Stimulated activated CD8-positive, alpha-beta memory T cell treated with anti-CD3 and anti-CD28 coated beads, Interleukin-4, amount 100 ng/mL, for 48 hours (primary cell): ENCODE results near the gene C1RL.

Experiments
- DNase-seq: peaks from one replicate; pipeline ENCODE4 v3.0.0-alpha.2; 2020

C1RL gene

DNA sequence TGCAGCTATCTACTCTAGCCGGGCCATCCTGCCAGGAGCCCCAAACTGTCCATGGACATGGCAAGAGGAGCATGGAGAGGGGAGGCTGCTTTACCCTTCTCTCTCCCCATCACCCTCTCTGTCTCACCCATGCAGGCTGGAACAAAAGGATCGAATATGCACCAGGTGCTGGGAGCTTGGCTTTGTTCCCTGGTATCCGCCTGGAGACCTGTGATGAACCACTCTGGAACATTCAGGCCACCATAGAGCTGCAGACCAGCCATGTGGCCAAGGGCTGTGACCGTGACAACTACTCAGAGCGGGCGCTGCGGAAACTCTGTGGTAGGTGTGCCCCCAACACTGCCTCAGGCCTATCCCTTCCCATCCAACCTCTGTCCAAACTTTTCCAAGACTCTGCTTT, 27.1 kb upstream of the C1RL start:
- no peak for DNase-seq

GRCh38 chr12:7134396-7135166, 25.6 kb upstream of the C1RL start:
- no peak for DNase-seq

- peak; percentile 51 for DNase-seq
Observed at GRCh38 chr12:7131502-7131866, 22.5 kb upstream of the C1RL start.

DNA sequence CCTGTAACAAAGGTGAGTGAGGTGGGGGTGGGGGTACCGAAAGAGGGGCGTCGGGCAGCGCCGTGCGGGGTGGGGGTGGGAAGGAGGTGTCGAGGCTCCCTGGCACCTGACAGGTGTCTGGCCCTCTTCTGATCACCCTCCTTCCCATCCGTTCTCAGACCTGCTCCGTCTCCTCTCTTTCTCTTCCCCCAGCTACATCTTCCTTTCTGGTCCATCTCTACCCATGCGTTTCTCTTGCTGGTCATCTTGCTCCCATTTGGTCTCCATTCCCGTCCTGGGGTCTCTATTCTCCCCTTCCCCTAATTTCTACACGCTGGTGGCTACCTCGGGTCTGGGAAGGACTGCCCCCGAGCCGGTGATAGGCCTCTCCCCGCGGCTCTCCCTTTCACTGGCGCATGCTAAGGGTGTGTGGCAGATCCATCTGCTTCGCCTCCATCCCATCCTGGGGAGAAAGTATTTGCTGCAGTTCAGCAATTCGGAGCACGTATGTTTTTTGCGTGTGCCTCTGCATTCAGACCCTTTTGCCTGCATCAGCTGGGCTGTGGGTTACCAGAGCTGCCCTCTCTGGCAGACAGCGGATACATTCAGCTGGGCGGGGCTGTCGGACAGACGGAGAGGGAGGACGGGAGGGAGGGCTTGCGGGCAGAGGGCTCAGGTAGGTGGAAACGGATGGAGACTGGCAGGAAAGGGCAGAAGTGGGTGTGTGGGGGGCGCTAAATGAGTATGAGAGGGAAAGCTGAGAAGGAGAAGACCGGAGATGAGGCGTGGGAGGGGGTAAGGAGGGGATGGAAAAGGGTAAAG, 21.9 kb upstream of the C1RL start:
- peak; percentile 74 for DNase-seq

DNA sequence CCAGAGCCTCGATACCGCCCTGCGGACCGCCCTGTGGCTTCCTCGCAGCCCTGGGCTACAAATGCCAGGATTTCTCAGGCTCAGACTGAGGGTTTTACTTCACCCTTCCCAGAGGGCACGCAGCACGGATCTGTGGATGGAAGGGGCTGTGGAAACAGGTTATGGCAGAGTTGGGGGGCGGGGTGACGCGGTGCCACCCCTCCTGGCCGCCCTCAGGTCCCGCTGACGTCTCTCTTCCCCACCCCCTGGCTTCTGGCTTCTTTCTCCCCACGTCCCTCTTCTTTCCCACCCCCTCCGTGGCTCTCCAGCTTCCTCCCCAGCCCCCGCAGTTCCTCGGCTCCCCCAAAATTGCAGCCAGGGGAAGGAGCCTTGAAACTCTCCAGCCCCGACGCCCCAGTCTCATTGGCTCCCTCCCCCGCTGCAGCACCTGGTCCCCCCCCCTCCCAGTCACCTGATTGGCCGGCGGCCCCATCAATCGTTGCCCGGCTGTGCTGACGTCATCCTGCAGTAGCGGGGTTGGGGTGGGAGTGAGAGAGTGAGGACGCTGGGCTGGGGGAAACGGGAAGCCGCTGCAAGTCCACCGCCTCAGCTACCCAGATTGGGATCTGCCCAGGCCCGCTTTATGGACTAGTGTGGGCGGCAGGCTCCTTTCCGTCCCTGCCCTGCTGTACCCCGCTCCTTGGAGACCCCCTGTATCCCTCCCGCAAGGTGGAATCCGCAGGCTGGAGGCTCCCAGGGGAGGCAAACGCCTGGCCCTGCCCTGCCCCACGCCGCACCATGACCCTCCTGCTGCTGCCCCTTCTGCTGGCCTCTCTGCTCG, 21.1 kb upstream of the C1RL start, which contains the start of gene CLSTN3:
Gene CLSTN3 (plus strand): TSS at position 500 of the 820 bp plus-strand sequence. CDS start 278 bp downstream, at position 778.
- peak; percentile 89 for DNase-seq

GRCh38 chr12:7129287-7129871, 20.4 kb upstream of the C1RL start:
- DNase-seq, result no peak

DNA sequence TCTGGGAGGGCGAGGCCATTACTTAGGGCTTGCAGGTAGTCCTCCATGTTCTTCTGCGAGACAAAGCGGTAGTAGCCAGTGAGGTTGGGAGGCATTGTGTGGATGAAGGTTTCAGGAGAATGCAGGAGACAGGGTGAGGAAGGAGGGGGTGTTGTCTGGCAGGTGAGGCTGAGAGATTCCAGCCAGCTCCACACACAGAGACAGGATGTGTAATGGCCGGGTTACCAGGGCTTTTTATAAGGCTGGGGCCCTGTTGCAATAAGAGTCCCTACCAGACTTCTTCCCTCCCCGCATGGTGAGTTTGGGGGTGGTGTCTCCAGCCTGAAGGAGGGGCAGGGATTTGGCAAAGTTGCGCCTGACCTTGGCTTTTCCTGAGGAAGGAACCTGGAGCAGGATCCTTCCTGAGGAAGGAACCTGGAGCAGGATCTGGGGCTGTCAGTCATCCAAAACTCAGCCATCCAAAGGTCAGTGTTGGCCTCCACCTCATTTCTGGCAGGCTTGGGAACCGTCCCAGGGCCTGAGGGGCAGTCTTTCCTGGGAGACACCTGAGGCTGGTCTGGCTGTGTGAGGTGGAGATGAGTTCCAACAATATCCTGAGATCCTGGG, 19.8 kb upstream of the C1RL start, which contains the start of gene RBP5:
Gene RBP5 (minus strand): TSS at position 209 of the 606 bp plus-strand sequence. CDS start 114 bp downstream, at position 95.
- no peak for DNase-seq

DNA sequence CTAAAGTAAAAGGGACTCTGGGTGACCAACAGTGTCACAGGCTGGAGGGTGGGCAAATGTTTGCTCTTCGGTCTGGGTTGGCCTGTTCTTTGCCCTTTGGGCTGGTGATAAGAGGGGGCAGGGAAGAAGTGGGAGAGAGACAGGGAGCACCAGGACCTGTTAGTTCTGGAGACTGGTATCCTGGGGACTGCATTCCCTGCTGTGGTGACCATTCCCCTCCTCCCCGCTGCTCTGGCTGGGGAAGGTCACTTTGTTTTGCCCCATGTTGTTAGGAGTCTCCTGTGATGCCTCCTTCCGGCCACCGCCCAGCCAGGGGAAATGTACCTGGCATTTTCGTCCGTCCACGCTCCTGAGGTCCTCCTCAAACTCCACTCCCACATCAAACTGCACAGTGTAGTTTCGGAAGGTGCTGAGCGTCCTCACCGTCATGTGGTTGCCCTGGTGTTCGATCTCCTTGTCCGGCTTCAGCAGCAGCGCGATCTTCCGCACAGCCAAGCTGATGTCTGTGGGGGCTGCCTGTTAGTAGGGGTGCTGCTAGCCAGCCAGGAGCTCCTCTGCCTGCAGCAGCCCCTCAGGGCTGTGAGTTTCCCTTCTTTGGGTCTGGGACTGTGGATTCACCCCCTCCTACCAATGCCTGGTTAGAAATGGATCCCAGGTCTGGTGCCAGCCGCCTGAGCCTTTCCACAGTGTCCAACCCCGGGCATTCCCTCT, 19.1 kb upstream of the C1RL start:
- DNase-seq, result no peak

DNA sequence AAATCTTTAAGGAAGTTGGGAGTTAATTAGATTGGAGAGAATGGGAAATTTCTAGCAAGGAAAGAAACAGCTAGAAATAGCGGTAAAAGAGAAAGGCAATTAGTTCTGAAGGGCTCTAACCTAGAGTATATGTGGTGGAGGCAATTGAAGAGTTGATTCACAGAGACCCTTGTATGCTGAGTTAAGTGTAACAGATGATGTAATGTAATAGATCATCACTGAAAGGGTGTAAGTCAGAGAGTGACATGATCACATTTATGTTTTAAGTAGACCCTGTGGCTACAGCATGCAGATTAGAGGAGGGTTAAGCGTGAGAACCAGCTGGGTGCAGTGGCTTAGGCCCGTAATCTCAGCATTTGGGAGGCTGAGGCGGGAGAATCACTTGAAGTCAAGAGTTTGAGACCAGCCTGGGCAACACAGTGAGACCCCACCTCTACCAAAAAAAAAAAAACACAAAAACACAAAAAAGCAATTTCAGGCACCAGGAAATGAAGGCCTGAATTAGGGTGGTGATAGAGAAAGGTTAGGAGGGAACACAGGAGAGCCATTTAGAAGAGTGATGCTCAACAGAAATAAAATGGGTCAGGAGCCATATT, 16.7 kb upstream of the C1RL start:
- no peak for DNase-seq

DNA sequence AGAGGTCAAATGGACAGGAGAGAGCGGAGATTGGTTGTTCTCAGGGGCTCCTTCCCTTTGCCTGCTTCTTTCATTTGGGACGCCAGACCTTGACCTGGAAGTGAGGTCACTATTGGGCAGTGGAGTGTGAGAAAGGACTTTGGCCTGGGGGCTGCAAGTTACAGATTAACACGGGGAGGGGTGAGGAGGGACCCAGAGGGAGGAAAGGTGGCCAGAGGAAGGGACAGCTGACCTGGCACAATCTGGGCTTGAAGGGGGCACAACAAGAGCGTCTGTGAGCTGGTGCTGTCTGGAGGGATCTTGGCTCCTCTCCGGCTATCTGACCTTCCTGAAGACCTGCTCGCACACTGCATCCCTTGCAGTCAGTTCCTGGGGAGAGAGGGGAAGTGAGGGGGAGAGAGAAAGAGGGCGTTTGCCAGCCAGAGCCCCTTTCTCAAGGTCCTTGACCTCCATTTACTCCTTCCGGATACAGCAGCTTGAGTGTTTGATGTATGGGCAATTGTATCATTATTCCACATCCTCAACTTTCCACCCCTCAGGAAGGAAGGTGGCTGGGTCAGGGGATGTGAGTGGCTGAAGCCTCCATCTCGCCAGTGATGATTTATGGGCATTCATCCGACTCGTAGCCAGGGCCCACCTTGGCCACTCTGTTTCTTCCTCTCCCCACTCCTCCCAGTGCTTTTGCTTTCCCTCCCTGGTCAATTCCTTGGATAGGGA, 14.9 kb upstream of the C1RL start:
- DNase-seq, result no peak

GRCh38 chr12:7122811-7123769, 14.1 kb upstream of the C1RL start:
- no peak for DNase-seq

- no peak for DNase-seq
Observed at GRCh38 chr12:7121324-7121723, 12.3 kb upstream of the C1RL start.

- no peak for DNase-seq
Observed at GRCh38 chr12:7120166-7120565, 11.2 kb upstream of the C1RL start.

DNA sequence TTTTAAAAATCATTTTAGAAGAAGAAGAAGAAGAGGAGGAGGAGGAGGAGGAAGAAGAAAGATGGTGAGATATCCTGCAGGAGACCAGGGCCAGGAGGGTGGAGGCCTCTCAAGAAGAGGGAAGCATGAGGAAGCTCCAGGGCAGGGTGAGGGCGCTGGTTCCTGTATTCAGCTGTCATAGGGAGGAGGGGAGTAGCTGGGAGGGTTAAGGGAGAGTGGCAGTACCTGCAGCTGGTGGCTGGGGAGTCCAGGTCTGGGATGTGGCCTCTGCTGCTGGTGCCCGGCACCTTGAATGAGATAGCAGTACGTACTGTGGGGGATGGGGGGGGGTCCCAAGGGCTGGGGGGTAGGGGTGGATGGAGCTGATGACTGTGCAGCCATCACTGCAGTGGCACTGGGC, 9.9 kb upstream of the C1RL start:
- DNase-seq, result no peak

- no peak for DNase-seq
Observed at GRCh38 chr12:7117670-7118069, 8.7 kb upstream of the C1RL start.

- DNase-seq, result no peak
Observed at GRCh38 chr12:7116916-7117315, 7.9 kb upstream of the C1RL start.

- no peak for DNase-seq
Observed at GRCh38 chr12:7116196-7116595, 7.2 kb upstream of the C1RL start.

GRCh38 chr12:7114851-7115250, 5.8 kb upstream of the C1RL start:
- DNase-seq, result no peak

DNA sequence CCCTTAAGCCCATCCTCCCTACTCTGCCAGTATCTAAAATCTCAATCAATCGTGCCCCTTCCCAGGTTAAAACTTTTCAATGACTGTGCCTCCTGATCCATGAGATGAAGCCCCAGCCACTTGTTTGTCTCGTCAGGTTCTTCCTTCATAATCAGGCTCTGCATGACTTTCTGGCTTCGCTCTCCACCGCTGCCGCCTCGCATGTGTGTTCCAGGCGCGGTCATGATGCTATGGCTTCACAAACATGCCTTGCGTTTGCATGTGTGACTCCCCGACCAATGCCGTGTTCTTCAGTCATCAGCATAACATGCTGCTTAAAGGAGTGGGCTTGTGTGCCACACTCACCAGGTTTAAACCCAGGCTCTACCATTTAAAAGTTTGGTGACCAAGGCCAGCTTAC, 5.0 kb upstream of the C1RL start:
- DNase-seq, result no peak
